SJSA1 (cell line): ENCODE measurements around the gene ZNF195. TPM values are rescaled to one million over a fixed set of nuclear protein-coding genes. Genes with fewer than 3 reads are reported as not detected.
"Not testable (repeated sequence)": the region's sequence is repeated elsewhere in the genome, so short reads cannot be mapped to it uniquely, and the experiment has no call there.

Source experiments
- DNase-seq, 2 experiments: peaks; one replicate each; pipeline ENCODE4 v3.0.0-alpha.2; 2015 to 2020; ENCODE audit warnings: low spot score in 2 of 2, low read depth in 1 of 2
- H3K27ac ChIP-seq: fragments of 250-450 bp; sonication (Bioruptor Pico); 2 replicates; pipeline ENCODE4 v1.5.1; 2020; ENCODE audit warnings: mild to moderate bottlenecking, moderate library complexity
- H3K27me3 ChIP-seq: fragments of 250-450 bp; sonication (Bioruptor Pico); replicated peaks from 2 replicates; pipeline ENCODE4 v1.5.1; 2020; ENCODE audit warnings: mild to moderate bottlenecking, moderate library complexity
- H3K36me3 ChIP-seq: fragments of 250-450 bp; sonication (Bioruptor Pico); 2 replicates; pipeline ENCODE4 v1.5.1; 2020; ENCODE audit warnings: mild to moderate bottlenecking
- H3K4me1 ChIP-seq: fragments of 250-450 bp; sonication (Bioruptor Pico); replicated peaks from 2 replicates; pipeline ENCODE4 v1.6.1; 2021; ENCODE audit warnings: mild to moderate bottlenecking
- H3K4me3 ChIP-seq: fragments of 250-450 bp; sonication (Bioruptor Pico); 2 replicates; pipeline ENCODE4 v1.5.1; 2020; ENCODE audit warnings: mild to moderate bottlenecking
- H3K9me3 ChIP-seq: fragments of 250-450 bp; sonication (Bioruptor Pico); replicated peaks from 2 replicates; pipeline ENCODE4 v1.5.1; 2020; ENCODE audit warnings: mild to moderate bottlenecking
- total RNA-seq: library from RNA; depleted of rRNA; stranded (reverse); fragments of >200 nt; shearing (Covaris generic); gene quantifications from 2 replicates; pipeline ENCODE4 v1.2.3, GENCODE V29; 2014; rRNA removed

ZNF195 gene
- total RNA-seq, 1 experiment from 2014 or later, result 34.1 TPM

- H3K27me3 ChIP-seq, H3K4me1 ChIP-seq, H3K9me3 ChIP-seq, H3K4me3 ChIP-seq, H3K36me3 ChIP-seq, DNase-seq, H3K27ac ChIP-seq: not testable (repeated sequence)
Observed at GRCh38 chr11:3326450-3326849, 52.5 kb downstream of the ZNF195 start.

GRCh38 chr11:3324724-3325123 lies 54.2 kb downstream of the ZNF195 start:
- not testable (repeated sequence) for H3K9me3 ChIP-seq, H3K27me3 ChIP-seq

More at GRCh38 chr11:3324724-3325123, 54.2 kb downstream of the ZNF195 start:
- H3K4me1 ChIP-seq, DNase-seq, H3K27ac ChIP-seq, H3K36me3 ChIP-seq, H3K4me3 ChIP-seq: not testable (repeated sequence)

Other genes starting within 250 kb of the ZNF195 start
- gene OSBPL5, start 213.8 kb downstream of the ZNF195 start, total RNA-seq, result 45.3 and 46.0 TPM in 2 replicates
- gene MRGPRG, start 160.3 kb downstream of the ZNF195 start, total RNA-seq, result not detected in 2 replicates
- gene MRGPRE, start 146.7 kb downstream of the ZNF195 start, total RNA-seq, result not detected in 2 replicates